SK-N-MC (cell line): ENCODE results near the gene DPP10.

Source experiments
- DNase-seq: peaks from one replicate; pipeline ENCODE4 v3.0.0-alpha.2; 2011; ENCODE audit warnings: low read depth, low spot score
- H3K27ac ChIP-seq: fragments of 200-600 bp; sonication (generic); 2 replicates; pipeline ENCODE4 v1.5.1; 2016; ENCODE audit warnings: mixed run types
- H3K36me3 ChIP-seq: fragments of 200-600 bp; sonication (generic); 2 replicates; pipeline ENCODE4 v1.6.1; 2017; ENCODE audit warnings: antibody characterized with exemption, low read length, mixed read lengths; ENCODE audit not compliant: insufficient read depth
- H3K4me3 ChIP-seq: fragments of 200-600 bp; sonication (generic); 2 replicates; pipeline ENCODE4 v1.5.1; 2016
- H3K9ac ChIP-seq: fragments of 200-600 bp; sonication (generic); 2 replicates; pipeline ENCODE4 v1.8.0; 2017; ENCODE audit warnings: mixed run types, mixed read lengths; ENCODE audit not compliant: insufficient read length
- H3K9me3 ChIP-seq: fragments of 200-600 bp; sonication (generic); 2 replicates; pipeline ENCODE4 v1.6.1; 2017; ENCODE audit warnings: low read depth, mild to moderate bottlenecking, antibody characterized with exemption, low read length, moderate library complexity, mixed read lengths
- EZH2 ChIP-seq: fragments of 200-600 bp; sonication (generic); IDR thresholded peaks from one replicate; pipeline ENCODE4 v1.6.1; 2017; ENCODE audit warnings: antibody characterized with exemption
- FOXP2 ChIP-seq: optimal IDR thresholded peaks from 2 replicates; pipeline ENCODE3; 2011; ENCODE audit warnings: mild to moderate bottlenecking, moderate library complexity; ENCODE audit not compliant: insufficient read depth; ENCODE audit errors: extremely low read length, control extremely low read depth
- POLR2AphosphoS5 ChIP-seq: IDR thresholded peaks from 2 replicates; pipeline ENCODE4 v1.6.1; 2012; ENCODE audit warnings: mild to moderate bottlenecking, low read depth, low read length, borderline replicate concordance

Gene DPP10

GRCh38 chr2:114699423-114699944 lies 257.0 kb downstream of the DPP10 start:
- Histone ChIP-seq H3K36me3 (no peaks in the 10 kb centered on the region), H3K27ac (no peak overlapping the region), H3K9me3 (no peaks in the 10 kb centered on the region), H3K9ac (no peak overlapping the region), H3K4me3 (no peak overlapping the region)
- DNase-seq: no peak
- TF ChIP-seq POLR2AphosphoS5: no peak

DNA sequence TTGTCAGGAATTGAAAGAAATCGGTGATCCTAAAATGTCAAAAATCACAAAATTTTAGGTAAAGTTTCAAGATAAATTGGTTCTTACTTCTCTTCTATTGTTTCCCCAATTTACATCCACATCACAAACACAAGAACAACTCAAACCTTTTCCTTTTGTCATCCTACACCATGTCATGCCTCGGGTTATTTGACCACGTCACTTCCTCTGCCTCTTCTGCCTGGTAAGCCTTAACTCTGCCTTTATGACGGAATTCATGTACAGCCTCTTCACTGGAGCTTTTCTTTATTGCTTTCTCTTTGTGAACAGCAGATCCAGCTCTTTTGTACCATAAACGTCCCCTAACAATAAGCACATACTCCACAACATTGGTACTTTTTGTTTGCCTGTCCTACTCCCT lies 258.0 kb downstream of the DPP10 start:
- no peak for DNase-seq
- H3K27ac ChIP-seq: no peak overlapping the region
- no peak overlapping the region for H3K9ac ChIP-seq
- TF ChIP-seq POLR2AphosphoS5 (no peak), FOXP2 (no peak), EZH2 (no peak)
- no peak overlapping the region for H3K4me3 ChIP-seq
- H3K36me3 ChIP-seq: no peaks in the 10 kb centered on the region
- no peaks in the 10 kb centered on the region for H3K9me3 ChIP-seq

DNA sequence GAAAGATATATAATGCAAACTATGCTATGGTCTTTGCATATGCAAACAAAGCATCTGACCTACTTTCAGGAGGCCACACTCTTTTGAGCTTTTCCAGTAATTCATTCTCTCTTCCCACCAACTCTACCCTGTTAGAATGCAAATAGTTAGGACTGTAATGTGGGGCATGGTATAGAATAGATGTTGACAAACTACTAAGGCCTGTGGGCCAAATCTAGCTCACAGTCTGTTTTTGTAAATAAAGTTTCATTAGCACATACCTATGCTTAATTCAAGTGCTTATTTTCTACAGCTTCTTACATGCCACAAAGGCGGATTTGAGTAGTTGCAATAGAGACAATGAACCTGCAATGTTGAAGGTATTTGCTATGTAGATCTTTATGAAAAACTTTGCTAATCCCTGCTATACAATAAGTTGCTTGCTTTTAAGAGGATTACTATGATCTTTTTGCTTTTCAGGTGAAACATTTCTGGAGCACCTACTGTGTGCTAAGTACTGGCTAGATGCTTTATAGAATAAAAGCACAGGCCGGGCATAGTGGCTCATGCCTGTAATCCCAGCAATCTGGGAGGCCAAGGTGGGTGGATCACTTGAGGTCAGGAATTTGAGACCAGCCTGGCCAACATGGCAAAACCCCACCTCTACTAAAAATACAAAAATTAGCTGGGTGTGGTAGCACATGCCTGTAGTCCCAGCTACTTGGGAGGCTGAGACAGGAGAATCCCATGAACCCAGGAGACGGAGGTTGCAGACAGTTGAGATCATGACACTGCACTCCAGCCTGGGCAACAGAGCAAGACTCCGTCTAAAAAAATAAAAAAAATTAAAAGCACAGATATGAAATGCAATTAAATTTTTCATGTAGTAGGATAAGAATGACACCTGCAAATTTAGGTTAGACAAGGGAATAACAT lies 267.8 kb downstream of the DPP10 start:
- Histone ChIP-seq H3K9me3 (no peaks in the 10 kb centered on the region), H3K4me3 (no peak overlapping the region), H3K27ac (no peak overlapping the region), H3K9ac (no peak overlapping the region), H3K36me3 (no peaks in the 10 kb centered on the region)
- TF ChIP-seq EZH2: no peak
- no peak for TF ChIP-seq FOXP2
- TF ChIP-seq POLR2AphosphoS5: no peak
- DNase-seq: no peak

DNA sequence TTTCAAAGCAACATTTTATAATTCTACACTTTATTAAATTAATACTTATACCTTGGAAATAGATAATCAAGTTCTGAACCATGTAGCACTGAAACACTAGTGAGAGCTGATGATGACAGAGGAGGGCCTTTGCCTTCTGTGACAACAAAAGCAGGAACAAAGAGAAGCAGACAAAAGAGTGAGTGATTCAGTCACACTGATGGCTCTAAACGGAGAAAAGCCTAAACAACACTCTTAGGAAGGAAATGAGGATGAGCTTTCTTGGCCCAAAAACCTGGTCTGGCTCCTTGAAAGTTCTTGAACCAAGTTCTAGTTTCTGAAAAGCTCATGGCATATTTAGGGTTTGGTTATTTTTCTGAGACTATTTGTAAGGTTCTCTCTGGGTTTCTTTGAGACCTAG lies 271.9 kb downstream of the DPP10 start:
- no peaks in the 10 kb centered on the region for H3K36me3 ChIP-seq
- H3K4me3 ChIP-seq: no peak overlapping the region
- DNase-seq: no peak
- TF ChIP-seq POLR2AphosphoS5 (no peak), FOXP2 (no peak), EZH2 (no peak)
- H3K9me3 ChIP-seq: no peaks in the 10 kb centered on the region
- H3K27ac ChIP-seq: no peak overlapping the region
- H3K9ac ChIP-seq: no peak overlapping the region

GRCh38 chr2:114717049-114717448 lies 274.6 kb downstream of the DPP10 start:
- DNase-seq: no peak
- H3K36me3 ChIP-seq: no peaks in the 10 kb centered on the region
- H3K27ac ChIP-seq: no peak overlapping the region
- no peak for TF ChIP-seq POLR2AphosphoS5
- H3K4me3 ChIP-seq: no peak overlapping the region
- H3K9me3 ChIP-seq: no peaks in the 10 kb centered on the region
- H3K9ac ChIP-seq: no peak overlapping the region

DNA sequence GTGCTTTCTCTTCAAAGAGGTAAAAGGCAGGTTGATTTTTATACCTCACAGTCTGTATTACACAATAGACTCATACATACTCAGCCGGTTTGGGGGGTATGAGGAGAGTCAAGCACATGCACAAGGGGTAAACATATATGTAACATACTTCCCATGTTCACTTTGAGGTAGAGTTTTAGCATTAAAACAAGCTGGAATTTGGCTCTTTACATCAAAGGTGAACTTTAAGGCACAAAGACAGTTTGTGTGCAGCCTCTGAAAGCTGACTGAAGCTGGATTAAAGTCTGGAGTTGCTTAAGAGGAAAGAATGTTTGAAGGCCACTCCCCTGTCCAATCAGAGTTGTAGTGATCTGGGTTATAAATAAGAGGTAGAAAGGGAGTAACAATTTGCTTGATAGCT lies 282.0 kb downstream of the DPP10 start:
- Histone ChIP-seq H3K9me3 (no peaks in the 10 kb centered on the region), H3K9ac (no peak overlapping the region), H3K36me3 (no peaks in the 10 kb centered on the region), H3K27ac (no peak overlapping the region), H3K4me3 (no peak overlapping the region)
- no peak for TF ChIP-seq POLR2AphosphoS5
- no peak for TF ChIP-seq FOXP2
- TF ChIP-seq EZH2: no peak
- DNase-seq: no peak

DNA sequence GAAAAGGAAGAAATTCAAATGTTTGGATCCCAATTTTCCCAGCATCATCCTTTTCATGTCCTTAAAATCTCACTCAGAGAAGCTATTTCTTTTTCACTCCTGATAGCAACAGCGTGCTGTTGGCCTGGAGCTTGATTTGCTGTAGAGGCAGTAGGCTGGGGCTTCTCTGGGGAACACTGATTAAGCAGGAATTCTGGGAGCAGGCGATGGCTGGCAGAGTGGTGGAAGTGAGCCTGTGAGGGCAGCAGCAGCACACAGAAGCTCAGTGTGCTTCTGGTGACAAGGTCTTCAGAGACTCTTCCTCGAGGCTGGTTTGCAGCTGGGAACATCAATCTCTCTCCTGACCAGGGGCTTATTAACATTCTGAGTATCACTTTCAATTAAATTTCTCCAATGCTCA lies 284.6 kb downstream of the DPP10 start:
- Histone ChIP-seq H3K36me3 (no peaks in the 10 kb centered on the region), H3K4me3 (no peak overlapping the region), H3K9me3 (no peaks in the 10 kb centered on the region), H3K9ac (no peak overlapping the region), H3K27ac (no peak overlapping the region)
- TF ChIP-seq POLR2AphosphoS5 (no peak), FOXP2 (no peak)
- DNase-seq: no peak

DNA sequence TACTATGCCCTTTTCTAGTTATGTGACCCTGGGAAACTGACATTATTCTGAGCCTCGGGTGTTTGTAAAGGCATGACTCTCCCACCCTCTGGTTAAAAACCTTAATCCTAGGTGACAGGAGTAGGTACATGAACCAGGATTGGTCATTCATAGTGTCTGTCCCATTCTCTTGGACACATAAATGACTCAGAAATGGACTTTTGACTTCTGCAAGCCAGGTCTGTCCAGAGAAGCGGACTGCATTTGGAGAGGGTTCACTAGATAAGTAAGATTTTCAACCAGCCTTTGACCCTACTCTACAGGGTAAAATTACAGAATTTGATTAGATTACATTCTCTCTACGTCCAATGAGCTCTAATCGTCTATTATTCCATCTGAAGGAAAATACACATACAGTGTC lies 285.9 kb downstream of the DPP10 start:
- Histone ChIP-seq H3K9me3 (no peaks in the 10 kb centered on the region), H3K4me3 (no peak overlapping the region), H3K9ac (no peak overlapping the region), H3K36me3 (no peaks in the 10 kb centered on the region), H3K27ac (no peak overlapping the region)
- no peak for DNase-seq
- TF ChIP-seq EZH2: no peak
- no peak for TF ChIP-seq POLR2AphosphoS5
- TF ChIP-seq FOXP2: no peak

GRCh38 chr2:114729026-114729425 lies 286.6 kb downstream of the DPP10 start:
- H3K9ac ChIP-seq: no peak overlapping the region
- DNase-seq: no peak
- H3K9me3 ChIP-seq: no peaks in the 10 kb centered on the region
- H3K27ac ChIP-seq: no peak overlapping the region
- H3K36me3 ChIP-seq: no peaks in the 10 kb centered on the region
- TF ChIP-seq FOXP2: no peak
- TF ChIP-seq POLR2AphosphoS5: no peak
- no peak for TF ChIP-seq EZH2
- H3K4me3 ChIP-seq: no peak overlapping the region
